GM06990 (cell line): ENCODE measurements around the gene ACSS2.

ENCODE experiments used
- DNase-seq: peaks from one replicate; pipeline ENCODE4 v3.0.0-alpha.2; 2011; ENCODE audit not compliant: insufficient read length; ENCODE audit errors: extremely low read depth
- H3K27me3 ChIP-seq: replicated peaks from 2 replicates; pipeline ENCODE4 v1.6.0; 2011; ENCODE audit warnings: low read length; ENCODE audit not compliant: control insufficient read depth, insufficient read depth
- H3K36me3 ChIP-seq: 2 replicates; pipeline ENCODE4 v1.5.1; 2011; ENCODE audit warnings: low read length; ENCODE audit not compliant: control insufficient read depth, insufficient read depth
- H3K4me3 ChIP-seq: replicated peaks from 2 replicates; pipeline ENCODE4 v1.5.1; 2011; ENCODE audit warnings: low read depth, mild to moderate bottlenecking, control low read depth, low read length
- CTCF ChIP-seq: IDR thresholded peaks from 2 replicates; pipeline ENCODE4 v1.5.1; 2011; ENCODE audit warnings: low read length, control low read depth, mild to moderate bottlenecking, inconsistent platforms; ENCODE audit not compliant: insufficient read depth, poor library complexity, severe bottlenecking

Gene ACSS2

GRCh38 chr20:34948030-34948429 lies 71.6 kb downstream of the ACSS2 start:
- peaks cover 9% of the 10 kb centered on the region for H3K36me3 ChIP-seq

GRCh38 chr20:34949120-34949519 lies 72.7 kb downstream of the ACSS2 start:
- no peak for DNase-seq
- no peak overlapping the region for H3K4me3 ChIP-seq
- TF ChIP-seq CTCF, result no peak
- peaks cover 9% of the 10 kb centered on the region for H3K36me3 ChIP-seq
- no peaks in the 10 kb centered on the region for H3K27me3 ChIP-seq

More at GRCh38 chr20:34948030-34948429, 71.6 kb downstream of the ACSS2 start:
- Histone ChIP-seq H3K4me3 (no peak overlapping the region), H3K27me3 (no peaks in the 10 kb centered on the region)
- no peak for TF ChIP-seq CTCF
- no peak for DNase-seq

GRCh38 chr20:34951252-34951651 lies 74.8 kb downstream of the ACSS2 start:
- DNase-seq, result peak; percentile 24
- TF ChIP-seq CTCF, result no peak
- H3K27me3 ChIP-seq, result no peaks in the 10 kb centered on the region
- no peak overlapping the region for H3K4me3 ChIP-seq
- peaks cover 4% of the 10 kb centered on the region; the same call in 1 of the 2 replicates for H3K36me3 ChIP-seq

GRCh38 chr20:34951652-34952051 lies 75.2 kb downstream of the ACSS2 start:
- Histone ChIP-seq H3K4me3 (no peak overlapping the region), H3K27me3 (no peaks in the 10 kb centered on the region), H3K36me3 (peaks cover 2% of the 10 kb centered on the region; the same call in 1 of the 2 replicates)
- peak; percentile 24 for DNase-seq
- TF ChIP-seq CTCF, result no peak

- no peaks in the 10 kb centered on the region for H3K27me3 ChIP-seq
- no peak for DNase-seq
Observed at GRCh38 chr20:34952671-34953070, 76.3 kb downstream of the ACSS2 start.

More at GRCh38 chr20:34952671-34953070, 76.3 kb downstream of the ACSS2 start:
- H3K36me3 ChIP-seq, result peaks cover 2% of the 10 kb centered on the region; the same call in 1 of the 2 replicates
- no peak overlapping the region for H3K4me3 ChIP-seq
- no peak for TF ChIP-seq CTCF
